ENCODE data around the gene GRIN2D. TPM values are rescaled to one million over a fixed set of nuclear protein-coding genes. Genes with fewer than 3 reads are reported as not detected.
A peak's percentile ranks its signal among the peaks of the same experiment; 100 is the strongest.

The GRIN2D gene
- total RNA-seq, 1 experiment from 2014 or later = 23.0 TPM

- no peak for TF ChIP-seq ZBTB21 (CRISPR knock-in tag; IDR thresholded peaks at IDR 0.05; ENCODE audit: borderline replicate concordance)
- TF ChIP-seq AR (CRISPR knock-in tag; IDR thresholded peaks at IDR 0.05) = no peak
- no peak for TF ChIP-seq AFF4 (CRISPR knock-in tag; IDR thresholded peaks at IDR 0.05; ENCODE audit: borderline replicate concordance)
- no peak for TF ChIP-seq GABPB1 (CRISPR knock-in tag; IDR thresholded peaks at IDR 0.05)
- no peak for TF ChIP-seq TCF7 (CRISPR knock-in tag; IDR thresholded peaks at IDR 0.05; ENCODE audit: low read depth)
- no peak for TF ChIP-seq ZNF138 (CRISPR knock-in tag; conservative IDR thresholded peaks at IDR 0.05)
- TF ChIP-seq, protein P1, sequence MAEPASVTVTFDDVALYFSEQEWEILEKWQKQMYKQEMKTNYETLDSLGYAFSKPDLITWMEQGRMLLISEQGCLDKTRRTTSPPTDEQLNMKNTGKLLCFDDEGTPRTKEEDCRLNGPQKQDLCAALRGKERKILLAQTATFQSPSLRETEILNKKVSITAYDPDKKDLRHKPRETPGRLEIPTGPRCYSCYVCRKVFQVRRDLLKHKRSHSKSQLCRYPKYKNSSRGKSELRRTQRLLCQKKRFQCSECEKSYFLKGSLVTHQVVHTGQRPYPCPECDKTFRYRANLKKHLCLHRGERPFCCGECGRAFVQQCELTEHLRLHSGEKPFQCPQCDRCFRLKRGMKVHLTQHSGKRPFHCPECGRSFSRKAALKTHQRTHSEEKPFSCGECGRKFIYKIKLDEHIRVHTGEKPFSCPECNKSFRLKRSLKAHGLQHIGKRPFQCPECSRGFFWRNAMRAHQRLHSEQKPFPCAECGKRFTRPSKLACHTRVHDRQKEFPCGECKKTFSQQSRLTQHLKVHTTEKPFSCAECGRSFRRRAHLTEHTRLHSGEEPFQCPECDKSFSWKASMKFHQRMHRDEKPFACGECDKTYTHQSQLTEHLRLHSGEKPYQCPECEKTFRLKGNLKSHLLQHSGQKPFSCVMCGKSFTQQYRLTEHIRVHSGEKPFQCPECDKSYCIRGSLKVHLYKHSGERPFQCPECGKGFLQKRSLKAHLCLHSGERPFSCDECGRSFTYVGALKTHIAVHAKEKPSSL (CRISPR knock-in tag; conservative IDR thresholded peaks at IDR 0.05) = no peak
- TF ChIP-seq GRHL2 (CRISPR knock-in tag; IDR thresholded peaks at IDR 0.05; ENCODE audit: insufficient replicate concordance, severe bottlenecking) = no peak
- TF ChIP-seq MYBL2 (CRISPR knock-in tag; IDR thresholded peaks at IDR 0.05) = peak; percentile 86
- TF ChIP-seq, protein P2, sequence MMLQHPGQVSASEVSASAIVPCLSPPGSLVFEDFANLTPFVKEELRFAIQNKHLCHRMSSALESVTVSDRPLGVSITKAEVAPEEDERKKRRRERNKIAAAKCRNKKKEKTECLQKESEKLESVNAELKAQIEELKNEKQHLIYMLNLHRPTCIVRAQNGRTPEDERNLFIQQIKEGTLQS (CRISPR knock-in tag; conservative IDR thresholded peaks at IDR 0.05) = no peak
- no peak for TF ChIP-seq PRRX2 (CRISPR knock-in tag; IDR thresholded peaks at IDR 0.05)
- peak; percentile 87 for TF ChIP-seq NFE2L1 (CRISPR knock-in tag; IDR thresholded peaks at IDR 0.05)
- TF ChIP-seq ZNF263 (CRISPR knock-in tag; IDR thresholded peaks at IDR 0.05; ENCODE audit: low read depth) = no peak
- 0 out of 2 replicates have a peak, but pooled peaks have one; percentile 34 for TF ChIP-seq ZNF317 (CRISPR knock-in tag; IDR thresholded peaks at IDR 0.05; ENCODE audit: borderline replicate concordance, low read depth)
- TF ChIP-seq ELF4 (CRISPR knock-in tag; IDR thresholded peaks at IDR 0.05; ENCODE audit: low read depth) = peak; percentile 62; the same call in 1 of the 2 replicates
- no peak for TF ChIP-seq ZNF532 (CRISPR knock-in tag; IDR thresholded peaks at IDR 0.05; ENCODE audit: borderline replicate concordance)
- peak; percentile 94 for TF ChIP-seq FOXK1 (CRISPR knock-in tag; IDR thresholded peaks at IDR 0.05)
- TF ChIP-seq, protein P3, sequence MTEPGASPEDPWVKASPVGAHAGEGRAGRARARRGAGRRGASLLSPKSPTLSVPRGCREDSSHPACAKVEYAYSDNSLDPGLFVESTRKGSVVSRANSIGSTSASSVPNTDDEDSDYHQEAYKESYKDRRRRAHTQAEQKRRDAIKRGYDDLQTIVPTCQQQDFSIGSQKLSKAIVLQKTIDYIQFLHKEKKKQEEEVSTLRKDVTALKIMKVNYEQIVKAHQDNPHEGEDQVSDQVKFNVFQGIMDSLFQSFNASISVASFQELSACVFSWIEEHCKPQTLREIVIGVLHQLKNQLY (CRISPR knock-in tag; IDR thresholded peaks at IDR 0.05) = no peak
- TF ChIP-seq IRF1 (CRISPR knock-in tag; IDR thresholded peaks at IDR 0.05) = no peak
- TF ChIP-seq MXD4 (CRISPR knock-in tag; IDR thresholded peaks at IDR 0.05; ENCODE audit: borderline replicate concordance) = no peak
- peak; percentile 76; the same call in 1 of the 2 replicates for TF ChIP-seq SMAD3 (CRISPR knock-in tag; IDR thresholded peaks at IDR 0.05; ENCODE audit: borderline replicate concordance)
- TF ChIP-seq ZNF396 (CRISPR knock-in tag; IDR thresholded peaks at IDR 0.05; ENCODE audit: borderline replicate concordance) = no peak
- TF ChIP-seq ATF1 (CRISPR knock-in tag; IDR thresholded peaks at IDR 0.05) = no peak
These were observed 5.1 kb downstream of the GRIN2D start (continued) for GRCh38 chr19:48398375-48399235.
